ENCODE results near the gene ESRRG. TPM values are rescaled to one million over a fixed set of nuclear protein-coding genes. Genes with fewer than 3 reads are reported as not detected.

The ESRRG gene
- total and polyA plus RNA-seq, 2 donors (not counting 3 experiments of a cell fraction or from before 2014, with no cell fraction given) = not detected

DNA sequence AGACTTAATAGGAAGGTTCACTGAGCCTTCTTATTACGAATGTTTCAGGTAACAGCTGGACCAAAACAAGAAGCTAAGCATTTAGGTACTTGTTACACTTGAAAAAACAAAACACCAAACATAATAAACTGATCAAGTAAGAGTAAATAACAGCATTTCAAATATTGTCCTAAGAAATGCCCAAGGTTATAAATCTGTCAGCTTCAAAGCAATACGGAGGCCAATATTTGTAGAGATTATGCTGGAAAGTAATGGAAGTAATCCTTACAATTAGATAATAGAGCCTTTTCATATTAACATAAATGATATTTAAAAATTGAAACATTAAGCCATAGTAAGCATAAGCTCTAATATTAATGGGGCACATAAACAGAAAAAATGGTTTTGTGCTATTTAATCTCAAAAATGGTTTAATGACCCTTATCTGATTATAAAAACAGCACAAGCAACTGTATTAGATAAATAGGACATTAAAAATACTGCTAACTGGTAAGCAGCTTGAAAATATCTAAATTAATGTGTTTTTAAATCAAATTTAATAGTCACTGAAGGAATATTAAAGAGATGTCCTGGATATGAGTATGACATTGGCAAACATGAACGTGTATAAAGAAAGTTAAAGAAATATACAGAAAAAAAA is 256.9 kb downstream of the ESRRG start:
- no peak overlapping the region for H3K9ac ChIP-seq (replicated peaks; ENCODE audit: extremely low read depth, insufficient read depth, low read length)
- no peak overlapping the region for H3K4me3 ChIP-seq (replicated peaks in 1 of 3; ENCODE audit: insufficient read depth in 1 of 3, low read depth in 1 of 3, low read length in 3 of 3)
- H2AFZ ChIP-seq (ENCODE audit: low read depth, low read length) = no peak overlapping the region
- no peaks in the 10 kb centered on the region for H3K27me3 ChIP-seq (ENCODE audit: control insufficient read depth in 2 of 2, insufficient read depth in 2 of 2, low read length in 2 of 2)
- no peaks in the 10 kb centered on the region for H3K79me2 ChIP-seq (ENCODE audit: control insufficient read depth, insufficient read depth, low read length)
- H3K4me2 ChIP-seq (ENCODE audit: insufficient read depth, low read length) = no peak overlapping the region
- ChIA-PET CTCF (no interaction called here), POLR2A (no interaction called here)
- H4K20me1 ChIP-seq (replicated peaks; ENCODE audit: control insufficient read depth, extremely low read depth, insufficient read depth, low read length) = no peaks in the 10 kb centered on the region
- FAIRE-seq (no peak), DNase-seq (ENCODE audit: low read depth, low spot score) (no peak)
- BruUV-seq (replicated peaks) = no TSS peak
- TF ChIP-seq, protein P1, sequence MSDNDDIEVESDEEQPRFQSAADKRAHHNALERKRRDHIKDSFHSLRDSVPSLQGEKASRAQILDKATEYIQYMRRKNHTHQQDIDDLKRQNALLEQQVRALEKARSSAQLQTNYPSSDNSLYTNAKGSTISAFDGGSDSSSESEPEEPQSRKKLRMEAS (IDR thresholded peaks at IDR 0.05; ENCODE audit: insufficient read depth, insufficient read length) = no peak
- TF ChIP-seq, protein P2, sequence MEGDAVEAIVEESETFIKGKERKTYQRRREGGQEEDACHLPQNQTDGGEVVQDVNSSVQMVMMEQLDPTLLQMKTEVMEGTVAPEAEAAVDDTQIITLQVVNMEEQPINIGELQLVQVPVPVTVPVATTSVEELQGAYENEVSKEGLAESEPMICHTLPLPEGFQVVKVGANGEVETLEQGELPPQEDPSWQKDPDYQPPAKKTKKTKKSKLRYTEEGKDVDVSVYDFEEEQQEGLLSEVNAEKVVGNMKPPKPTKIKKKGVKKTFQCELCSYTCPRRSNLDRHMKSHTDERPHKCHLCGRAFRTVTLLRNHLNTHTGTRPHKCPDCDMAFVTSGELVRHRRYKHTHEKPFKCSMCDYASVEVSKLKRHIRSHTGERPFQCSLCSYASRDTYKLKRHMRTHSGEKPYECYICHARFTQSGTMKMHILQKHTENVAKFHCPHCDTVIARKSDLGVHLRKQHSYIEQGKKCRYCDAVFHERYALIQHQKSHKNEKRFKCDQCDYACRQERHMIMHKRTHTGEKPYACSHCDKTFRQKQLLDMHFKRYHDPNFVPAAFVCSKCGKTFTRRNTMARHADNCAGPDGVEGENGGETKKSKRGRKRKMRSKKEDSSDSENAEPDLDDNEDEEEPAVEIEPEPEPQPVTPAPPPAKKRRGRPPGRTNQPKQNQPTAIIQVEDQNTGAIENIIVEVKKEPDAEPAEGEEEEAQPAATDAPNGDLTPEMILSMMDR (IDR thresholded peaks at IDR 0.05; ENCODE audit: extremely low read depth in 1 of 2, insufficient read depth in 1 of 2, low read depth in 1 of 2, low read length in 2 of 2) = no peak
- TF ChIP-seq GATA2 (IDR thresholded peaks at IDR 0.05; ENCODE audit: insufficient read depth, insufficient read length, low read depth, low read length) (no peak), MYC (IDR thresholded peaks at IDR 0.05; ENCODE audit: low read depth, low read length) (no peak), POLR2A (IDR thresholded peaks at IDR 0.05; ENCODE audit: low read depth, low read length) (no peak), JUN (IDR thresholded peaks at IDR 0.05; ENCODE audit: borderline replicate concordance, insufficient read depth, insufficient read length, low read depth) (no peak), POLR2AphosphoS5 (IDR thresholded peaks at IDR 0.05; ENCODE audit: insufficient read depth, low read depth, low read length) (no peak), EZH2 (IDR thresholded peaks at IDR 0.05; ENCODE audit: borderline replicate concordance, low read depth, low read length, severe bottlenecking) (no peak), FOS (IDR thresholded peaks at IDR 0.05; ENCODE audit: borderline replicate concordance, insufficient read depth, low read length) (no peak)
- H3K4me1 ChIP-seq (ENCODE audit: control insufficient read depth, extremely low read depth, insufficient read depth, low read length) = no peaks in the 10 kb centered on the region
- H3K36me3 ChIP-seq (ENCODE audit: control insufficient read depth in 2 of 2, extremely low read depth in 1 of 2, insufficient read depth in 2 of 2, low read length in 2 of 2) = no peaks in the 10 kb centered on the region
- intact Hi-C loops (cut with micrococcal nuclease) = no loop called here
- H3K9me3 ChIP-seq (replicated peaks; ENCODE audit: control insufficient read depth, insufficient read depth, low read length) = no peaks in the 10 kb centered on the region
- dilution Hi-C loops (cut with MboI; ENCODE audit: extremely low pct_ligation_motif_present, low sequenced_read_pairs) = no loop called here
- H3K27ac ChIP-seq (ENCODE audit: insufficient read depth, low read depth, low read length) = no peak overlapping the region
- H3K9me1 ChIP-seq (replicated peaks; ENCODE audit: control insufficient read depth, extremely low read depth, insufficient read depth, low read length) = no peaks in the 10 kb centered on the region
